ENCODE results near the gene JOSD2.

JOSD2 gene

DNA sequence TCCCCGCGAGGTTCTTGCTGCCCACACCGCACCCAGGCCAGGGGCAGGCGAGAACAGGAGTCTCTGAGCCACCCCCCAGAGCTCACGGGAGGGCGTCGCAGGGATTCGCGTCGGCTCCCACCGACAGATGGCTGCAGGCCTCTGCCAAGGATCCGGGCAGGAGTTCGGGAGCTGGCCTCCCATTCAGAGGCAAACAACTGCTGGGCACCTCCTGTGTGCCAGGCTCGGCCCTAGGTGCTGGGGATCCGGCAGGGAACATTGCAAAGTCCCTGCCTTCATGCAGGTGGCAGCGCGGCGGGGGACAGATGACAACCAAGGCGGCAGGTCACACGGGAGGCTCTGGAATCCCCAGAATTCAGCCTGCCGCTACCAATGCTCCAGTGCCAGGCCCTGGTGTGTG lies 32.0 kb upstream of the JOSD2 start:
- TF ChIP-seq CTCF (IDR thresholded peaks at IDR 0.05), result no peak
- H3K4me3 ChIP-seq, result no peak overlapping the region
- peaks cover 0 to under 1% of the 10 kb centered on the region in 2 donors for H3K27me3 ChIP-seq
- H3K36me3 ChIP-seq, result no peaks in the 10 kb centered on the region
- H3K4me1 ChIP-seq, result peaks cover 0 to 36% (median 13%) of the 10 kb centered on the region in 4 donors
- peak overlapping the region in 1 of 2 donors; percentile 40 for H3K27ac ChIP-seq
- no peak for DNase-seq
- H3K9me3 ChIP-seq, result no peaks in the 10 kb centered on the region
- intact Hi-C loops (cut with DNase I; ENCODE audit: low total_unique reads), result no loop called here

DNA sequence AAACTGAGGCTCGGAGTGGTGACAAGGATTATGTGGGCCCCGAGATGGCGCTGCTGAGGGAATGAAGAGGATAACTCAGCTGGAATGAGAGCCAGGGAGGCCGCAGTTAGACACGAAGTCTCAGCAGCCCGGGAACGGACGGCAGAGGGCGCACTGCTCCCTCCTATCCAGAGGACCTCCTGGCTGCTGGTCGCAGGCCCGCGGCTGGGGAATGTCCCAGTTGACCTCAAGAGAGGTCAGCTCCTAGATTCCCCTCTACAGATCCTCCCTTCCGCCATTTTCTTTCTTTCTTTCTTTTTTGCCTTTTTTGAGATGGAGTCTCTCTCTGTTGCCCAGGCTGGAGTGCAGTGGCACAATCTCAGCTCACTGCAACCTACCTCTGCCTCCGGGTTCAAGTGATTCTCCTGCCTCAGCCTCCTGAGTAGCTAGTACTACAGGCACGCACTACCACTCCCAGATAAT lies 26.8 kb upstream of the JOSD2 start:
- H3K36me3 ChIP-seq, result no peaks in the 10 kb centered on the region
- H3K4me1 ChIP-seq, result peaks cover 0 to 7% (median 0%) of the 10 kb centered on the region in 4 donors
- peaks cover 0 to 10% (median 6%) of the 10 kb centered on the region in 3 donors for H3K9me3 ChIP-seq
- peak overlapping the region in 1 of 2 donors; percentile 26 for H3K27ac ChIP-seq
- intact Hi-C loops (cut with DNase I; ENCODE audit: low total_unique reads), result loop anchor here (10.0 kb wide), 1 partner anchor 247 kb away; no protein-coding TSS in a partner anchor
- peak; percentile 66 to 71 for TF ChIP-seq CTCF (IDR thresholded peaks at IDR 0.05)
- no peak overlapping the region for H3K4me3 ChIP-seq
- DNase-seq, result peak; percentile 47 to 83
- peaks cover 0 to 5% of the 10 kb centered on the region in 2 donors for H3K27me3 ChIP-seq

DNA sequence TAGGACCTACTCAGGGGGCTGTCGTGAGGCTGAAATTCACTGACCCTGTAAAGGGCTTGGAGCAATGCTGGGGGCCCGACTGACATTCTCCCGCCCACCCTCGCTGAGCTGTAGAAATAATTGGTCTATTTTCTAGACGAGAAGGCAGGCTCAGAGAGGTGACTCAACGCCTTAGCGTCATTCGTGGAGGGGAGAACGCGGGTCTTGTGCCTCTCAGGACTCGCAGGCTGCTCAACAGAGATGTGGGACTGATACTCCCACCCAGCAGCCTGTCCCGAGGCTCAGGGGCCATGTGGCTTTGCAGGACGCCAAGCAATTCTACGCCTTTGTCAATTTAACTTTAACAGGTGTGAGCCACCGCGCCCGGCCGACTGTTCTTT lies 26.3 kb upstream of the JOSD2 start:
- intact Hi-C loops (cut with DNase I; ENCODE audit: low total_unique reads), result loop anchor here (10.0 kb wide), 1 partner anchor 248 kb away; no protein-coding TSS in a partner anchor
- DNase-seq, result no peak
- H3K36me3 ChIP-seq, result no peaks in the 10 kb centered on the region

DNA sequence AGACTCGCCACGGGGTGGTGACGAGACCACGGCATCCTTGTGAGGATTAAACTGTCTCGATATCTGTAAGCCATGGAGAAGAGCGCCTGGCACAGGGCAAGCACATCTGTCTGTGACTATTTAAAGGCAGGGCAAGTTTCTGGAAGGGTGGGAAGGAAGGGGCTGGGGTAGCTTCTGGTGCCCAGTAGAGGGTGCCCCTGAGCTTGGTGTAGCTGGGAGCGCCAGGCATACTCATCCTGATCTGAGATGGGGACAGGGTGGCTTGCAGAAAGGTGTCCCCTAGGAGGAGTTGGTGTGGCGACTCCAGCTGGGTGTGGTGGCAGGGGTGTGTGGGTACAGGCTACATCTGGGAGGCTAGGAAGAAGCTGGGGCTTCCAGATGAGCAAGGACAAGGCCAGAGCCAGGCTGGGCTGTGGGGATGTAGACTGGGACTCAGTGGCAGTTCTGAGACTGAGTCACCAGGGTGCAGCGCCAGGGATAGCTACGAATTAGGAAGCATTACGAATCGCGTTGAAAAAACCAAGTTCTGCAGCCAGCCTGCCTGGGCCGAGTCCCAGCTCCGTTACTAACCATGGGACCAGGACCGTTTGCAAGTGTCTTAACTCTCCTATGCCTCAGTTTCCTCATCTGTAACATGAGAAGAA lies 25.8 kb upstream of the JOSD2 start:
- Histone ChIP-seq H3K4me1 (peaks cover 0 to 7% (median 0%) of the 10 kb centered on the region in 4 donors), H3K36me3 (no peaks in the 10 kb centered on the region), H3K27me3 (peaks cover 0 to 9% of the 10 kb centered on the region in 2 donors), H3K4me3 (no peak overlapping the region), H3K27ac (no peak overlapping the region), H3K9me3 (peaks cover 0 to 14% (median 14%) of the 10 kb centered on the region in 3 donors)
- no peak for TF ChIP-seq CTCF (IDR thresholded peaks at IDR 0.05)
- DNase-seq, result no peak
- intact Hi-C loops (cut with DNase I; ENCODE audit: low total_unique reads), result loop anchor here (10.0 kb wide), 1 partner anchor 248 kb away; no protein-coding TSS in a partner anchor

More for the DNA sequence above, 26.3 kb upstream of the JOSD2 start:
- H3K9me3 ChIP-seq, result peaks cover 0 to 14% (median 11%) of the 10 kb centered on the region in 3 donors
- H3K27me3 ChIP-seq, result peaks cover 0 to 7% of the 10 kb centered on the region in 2 donors
- H3K27ac ChIP-seq, result no peak overlapping the region
- H3K4me1 ChIP-seq, result peaks cover 0 to 7% (median 0%) of the 10 kb centered on the region in 4 donors
- H3K4me3 ChIP-seq, result no peak overlapping the region
- TF ChIP-seq CTCF (IDR thresholded peaks at IDR 0.05), result no peak

GRCh38 chr19:50535672-50536187 lies 24.7 kb upstream of the JOSD2 start:
- H3K27ac ChIP-seq, result no peak overlapping the region
- no peak for DNase-seq
- peaks cover 0 to 14% (median 14%) of the 10 kb centered on the region in 3 donors for H3K9me3 ChIP-seq
- intact Hi-C loops (cut with DNase I; ENCODE audit: low total_unique reads), result loop anchor here (10.0 kb wide), 1 partner anchor 249 kb away; no protein-coding TSS in a partner anchor
- no peak for TF ChIP-seq CTCF (IDR thresholded peaks at IDR 0.05)
- H3K4me3 ChIP-seq, result no peak overlapping the region
- H3K36me3 ChIP-seq, result no peaks in the 10 kb centered on the region
- H3K4me1 ChIP-seq, result peaks cover 0 to 7% (median 0%) of the 10 kb centered on the region in 4 donors
- peaks cover 0 to 12% of the 10 kb centered on the region in 2 donors for H3K27me3 ChIP-seq
